ENCODE results near the gene ROBO1. TPM values are rescaled to one million over a fixed set of nuclear protein-coding genes. Genes with fewer than 3 reads are reported as not detected.

The ROBO1 gene
- total and polyA plus RNA-seq, 2 of the 13 experiments (the other 11 are each of a cell fraction or from before 2014, with no cell fraction given), result 52.2 to 71.0 TPM

DNA sequence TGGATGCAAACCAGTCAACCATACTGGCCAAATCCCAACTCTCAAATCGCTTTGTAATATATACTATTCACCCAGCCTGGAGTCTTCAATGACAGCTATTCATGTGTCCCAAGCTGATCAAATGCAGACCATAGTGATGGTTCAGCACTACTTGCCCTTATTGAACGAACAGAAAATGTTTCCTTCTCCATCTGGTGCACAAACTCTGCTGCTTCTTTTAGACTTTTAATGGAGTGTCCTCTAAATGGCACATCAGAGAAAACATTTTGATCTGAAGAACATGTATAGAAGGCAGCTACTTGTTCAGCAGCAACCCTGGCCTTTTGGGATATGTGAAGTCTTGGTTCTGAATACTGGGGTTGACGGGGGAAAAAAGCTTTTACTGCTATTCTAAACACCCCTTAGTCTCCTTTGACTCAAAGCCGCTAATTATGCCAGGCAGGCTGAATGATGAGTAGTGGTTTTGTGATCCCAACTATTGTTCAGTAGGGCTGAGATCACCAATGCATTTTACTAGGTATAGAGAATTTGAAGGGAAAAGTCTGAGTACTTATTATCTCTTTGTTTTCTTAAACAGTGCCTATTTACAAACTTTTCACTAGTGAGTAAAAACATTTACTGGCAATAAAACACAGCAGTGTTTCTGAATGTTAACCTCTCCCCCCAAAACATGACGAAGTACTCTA, 781.2 kb downstream of the ROBO1 start:
- Histone ChIP-seq H3K4me3 (replicated peaks in 1 of 3; ENCODE audit: insufficient read depth in 1 of 3, low read depth in 2 of 3, low read length in 3 of 3) (no peak overlapping the region), H3K79me2 (ENCODE audit: insufficient read depth, low read length) (peaks cover 100% of the 10 kb centered on the region), H3K4me2 (ENCODE audit: low read depth, low read length) (no peak overlapping the region), H2AFZ (ENCODE audit: low read length) (no peak overlapping the region), H4K20me1 (ENCODE audit: insufficient read depth, low read length) (no peaks in the 10 kb centered on the region), H3K9ac (ENCODE audit: insufficient read depth, low read depth, low read length) (no peak overlapping the region), H3K36me3 (replicated peaks in 1 of 2; ENCODE audit: control insufficient read depth in 1 of 2, insufficient read depth in 2 of 2, low read length in 2 of 2) (no peaks in the 10 kb centered on the region; a peak in 1 of 5 replicates), H3K9me3 (ENCODE audit: low read length) (no peaks in the 10 kb centered on the region), H3K27ac (ENCODE audit: extremely low read length, insufficient read depth, low read length) (no peak overlapping the region), H3K27me3 (ENCODE audit: control insufficient read depth in 1 of 2, insufficient read depth in 2 of 2, low read length in 2 of 2) (no peaks in the 10 kb centered on the region), H3K4me1 (ENCODE audit: insufficient read depth, low read length) (peaks cover 57% of the 10 kb centered on the region)
- DNase-seq (ENCODE audit: low spot score) (no peak), ATAC-seq (no peak), FAIRE-seq (no peak)
- POLR2A ChIA-PET, result no interaction called here
- 76% methylated on average over 5 of the region's 5 CpGs for WGBS (ENCODE audit: low lambda C conversion rate)
- BruUV-seq (replicated peaks), result no TSS peak
- in situ Hi-C loops (cut with HindIII; ENCODE audit: extremely low pct_ligation_motif_present, low pct_unique_long_range_greater_than_20kb) (loop anchor here (10.0 kb wide), 1 partner anchor 322 kb away; no protein-coding TSS in a partner anchor), intact Hi-C loops (cut with micrococcal nuclease; ENCODE audit: unreplicated experiment) (loop anchor here (5.0 kb wide), 2 partner anchors 46 to 139 kb away; no protein-coding TSS in a partner anchor)
- CTCF ChIA-PET (ENCODE audit: low intra/inter-chr PET ratio, low total read pairs), result no interaction called here
- TF ChIP-seq ZNF160 (CRISPR knock-in tag; IDR thresholded peaks at IDR 0.05) (no peak), EEA1 (CRISPR knock-in tag; IDR thresholded peaks at IDR 0.05; ENCODE audit: borderline replicate concordance) (no peak), HOXA3 (CRISPR knock-in tag; IDR thresholded peaks at IDR 0.05) (no peak), ZNF235 (CRISPR knock-in tag; IDR thresholded peaks at IDR 0.05; ENCODE audit: borderline replicate concordance) (no peak), SAP130 (CRISPR knock-in tag; IDR thresholded peaks at IDR 0.05; ENCODE audit: low read depth) (no peak), CBX1 (IDR thresholded peaks at IDR 0.05; ENCODE audit: low read depth) (no peak)
- TF ChIP-seq, protein P1, sequence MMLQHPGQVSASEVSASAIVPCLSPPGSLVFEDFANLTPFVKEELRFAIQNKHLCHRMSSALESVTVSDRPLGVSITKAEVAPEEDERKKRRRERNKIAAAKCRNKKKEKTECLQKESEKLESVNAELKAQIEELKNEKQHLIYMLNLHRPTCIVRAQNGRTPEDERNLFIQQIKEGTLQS (CRISPR knock-in tag; IDR thresholded peaks at IDR 0.05), result no peak
- TF ChIP-seq, protein P2, sequence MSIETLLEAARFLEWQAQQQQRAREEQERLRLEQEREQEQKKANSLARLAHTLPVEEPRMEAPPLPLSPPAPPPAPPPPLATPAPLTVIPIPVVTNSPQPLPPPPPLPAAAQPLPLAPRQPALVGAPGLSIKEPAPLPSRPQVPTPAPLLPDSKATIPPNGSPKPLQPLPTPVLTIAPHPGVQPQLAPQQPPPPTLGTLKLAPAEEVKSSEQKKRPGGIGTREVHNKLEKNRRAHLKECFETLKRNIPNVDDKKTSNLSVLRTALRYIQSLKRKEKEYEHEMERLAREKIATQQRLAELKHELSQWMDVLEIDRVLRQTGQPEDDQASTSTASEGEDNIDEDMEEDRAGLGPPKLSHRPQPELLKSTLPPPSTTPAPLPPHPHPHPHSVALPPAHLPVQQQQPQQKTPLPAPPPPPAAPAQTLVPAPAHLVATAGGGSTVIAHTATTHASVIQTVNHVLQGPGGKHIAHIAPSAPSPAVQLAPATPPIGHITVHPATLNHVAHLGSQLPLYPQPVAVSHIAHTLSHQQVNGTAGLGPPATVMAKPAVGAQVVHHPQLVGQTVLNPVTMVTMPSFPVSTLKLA (IDR thresholded peaks at IDR 0.05), result no peak
- TF ChIP-seq, protein P3, sequence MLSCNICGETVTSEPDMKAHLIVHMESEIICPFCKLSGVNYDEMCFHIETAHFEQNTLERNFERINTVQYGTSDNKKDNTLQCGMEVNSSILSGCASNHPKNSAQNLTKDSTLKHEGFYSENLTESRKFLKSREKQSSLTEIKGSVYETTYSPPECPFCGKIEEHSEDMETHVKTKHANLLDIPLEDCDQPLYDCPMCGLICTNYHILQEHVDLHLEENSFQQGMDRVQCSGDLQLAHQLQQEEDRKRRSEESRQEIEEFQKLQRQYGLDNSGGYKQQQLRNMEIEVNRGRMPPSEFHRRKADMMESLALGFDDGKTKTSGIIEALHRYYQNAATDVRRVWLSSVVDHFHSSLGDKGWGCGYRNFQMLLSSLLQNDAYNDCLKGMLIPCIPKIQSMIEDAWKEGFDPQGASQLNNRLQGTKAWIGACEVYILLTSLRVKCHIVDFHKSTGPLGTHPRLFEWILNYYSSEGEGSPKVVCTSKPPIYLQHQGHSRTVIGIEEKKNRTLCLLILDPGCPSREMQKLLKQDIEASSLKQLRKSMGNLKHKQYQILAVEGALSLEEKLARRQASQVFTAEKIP (CRISPR knock-in tag; IDR thresholded peaks at IDR 0.05; ENCODE audit: borderline replicate concordance), result no peak
- TF ChIP-seq, protein P4, sequence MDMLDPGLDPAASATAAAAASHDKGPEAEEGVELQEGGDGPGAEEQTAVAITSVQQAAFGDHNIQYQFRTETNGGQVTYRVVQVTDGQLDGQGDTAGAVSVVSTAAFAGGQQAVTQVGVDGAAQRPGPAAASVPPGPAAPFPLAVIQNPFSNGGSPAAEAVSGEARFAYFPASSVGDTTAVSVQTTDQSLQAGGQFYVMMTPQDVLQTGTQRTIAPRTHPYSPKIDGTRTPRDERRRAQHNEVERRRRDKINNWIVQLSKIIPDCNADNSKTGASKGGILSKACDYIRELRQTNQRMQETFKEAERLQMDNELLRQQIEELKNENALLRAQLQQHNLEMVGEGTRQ (IDR thresholded peaks at IDR 0.05; ENCODE audit: low read depth, low read length), result no peak
- TF ChIP-seq, protein P4 (CRISPR knock-in tag; IDR thresholded peaks at IDR 0.05; ENCODE audit: borderline replicate concordance), result no peak
- TF ChIP-seq, protein P5, sequence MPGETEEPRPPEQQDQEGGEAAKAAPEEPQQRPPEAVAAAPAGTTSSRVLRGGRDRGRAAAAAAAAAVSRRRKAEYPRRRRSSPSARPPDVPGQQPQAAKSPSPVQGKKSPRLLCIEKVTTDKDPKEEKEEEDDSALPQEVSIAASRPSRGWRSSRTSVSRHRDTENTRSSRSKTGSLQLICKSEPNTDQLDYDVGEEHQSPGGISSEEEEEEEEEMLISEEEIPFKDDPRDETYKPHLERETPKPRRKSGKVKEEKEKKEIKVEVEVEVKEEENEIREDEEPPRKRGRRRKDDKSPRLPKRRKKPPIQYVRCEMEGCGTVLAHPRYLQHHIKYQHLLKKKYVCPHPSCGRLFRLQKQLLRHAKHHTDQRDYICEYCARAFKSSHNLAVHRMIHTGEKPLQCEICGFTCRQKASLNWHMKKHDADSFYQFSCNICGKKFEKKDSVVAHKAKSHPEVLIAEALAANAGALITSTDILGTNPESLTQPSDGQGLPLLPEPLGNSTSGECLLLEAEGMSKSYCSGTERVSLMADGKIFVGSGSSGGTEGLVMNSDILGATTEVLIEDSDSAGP (CRISPR knock-in tag; IDR thresholded peaks at IDR 0.05; ENCODE audit: borderline replicate concordance), result no peak
